B cell (primary cell): Measurements from ENCODE around the gene TMPRSS9. TPM values are rescaled to one million over a fixed set of nuclear protein-coding genes. Genes with fewer than 3 reads are reported as not detected.

Experiments used
- ATAC-seq: fragments of 200-7000 bp; cut with Tn5 transposase; one replicate; pipeline ENCODE4 v1.10.0; 2021; ENCODE audit warnings: low read depth, mild to moderate bottlenecking, moderate number of reproducible peaks, moderate library complexity
- CTCF ChIA-PET: fragments of 350-600 bp; sonication (Branson Sonifier 250); formaldehyde crosslinking; loops from one replicate; lab custom pipeline; 2021; ENCODE audit warnings: antibody characterized with exemption, inconsistent platforms; lab: Charles Lee
- POLR2A ChIA-PET: fragments of 350-600 bp; sonication (Branson Sonifier 250); formaldehyde crosslinking; loops from one replicate; lab custom pipeline; 2021; ENCODE audit warnings: antibody characterized with exemption; lab: Charles Lee
- DNase-seq: peaks from one replicate; pipeline ENCODE4 v3.0.0; 2013
- H2AFZ ChIP-seq: 2 replicates; pipeline ENCODE4 v1.6.1; 2012; ENCODE audit warnings: mild to moderate bottlenecking, low read depth, low read length; ENCODE audit not compliant: insufficient read depth, poor library complexity, severe bottlenecking
- H3K27ac ChIP-seq, 2 donors: 1 replicate in 1 of 2; 2 replicates in 1 of 2; pipeline ENCODE4 v1.5.1; 2012 to 2013; ENCODE audit warnings: low read length in 2 of 2, mild to moderate bottlenecking in 2 of 2, moderate library complexity in 1 of 2
- H3K27me3 ChIP-seq, 4 experiments: fragments of 200-600 bp in 1 of 4; sonication (generic) in 1 of 4; replicated peaks in 1 of 4; 1 replicate in 2 of 4; 2 replicates in 2 of 4; pipeline versions ENCODE4 v1.6.1 to v1.7.0; 2013 to 2016; ENCODE audit warnings: low read length in 3 of 4, mild to moderate bottlenecking in 2 of 4, mixed read lengths in 1 of 4, moderate library complexity in 1 of 4; ENCODE audit not compliant: insufficient read depth in 4 of 4, control insufficient read depth in 3 of 4; ENCODE audit errors: control extremely low read depth in 1 of 4
- H3K36me3 ChIP-seq, 2 experiments: replicated peaks in 1 of 2; 1 replicate in 1 of 2; 2 replicates in 1 of 2; pipeline versions ENCODE4 v1.6.1 to v1.7.1; 2013; ENCODE audit warnings: low read length in 1 of 2; ENCODE audit not compliant: insufficient read depth in 2 of 2, control insufficient read depth in 1 of 2; ENCODE audit errors: control extremely low read depth in 1 of 2, extremely low read depth in 1 of 2
- H3K4me1 ChIP-seq, 2 donors: fragments of 200-600 bp in 1 of 2; sonication (generic) in 1 of 2; 1 replicate in 1 of 2; 2 replicates in 1 of 2; pipeline versions ENCODE4 v1.5.1 to v1.6.1; 2013 to 2017; ENCODE audit warnings: low read length in 2 of 2; ENCODE audit not compliant: control insufficient read depth in 2 of 2, insufficient read depth in 2 of 2
- H3K4me2 ChIP-seq: replicated peaks from 2 replicates; pipeline ENCODE3; 2012; ENCODE audit warnings: mild to moderate bottlenecking, low read depth, low read length; ENCODE audit not compliant: poor library complexity, severe bottlenecking
- H3K4me3 ChIP-seq, 5 experiments: fragments of 200-600 bp in 1 of 5; sonication (generic) in 1 of 5; 1 replicate in 3 of 5; 2 replicates in 2 of 5; pipeline versions ENCODE4 v1.5.1 to v1.7.0; 2011 to 2016; ENCODE audit warnings: low read length in 4 of 5, mild to moderate bottlenecking in 4 of 5, low read depth in 2 of 5, control low read depth in 1 of 5, moderate library complexity in 1 of 5; ENCODE audit not compliant: insufficient read depth in 1 of 5; ENCODE audit errors: control extremely low read depth in 1 of 5, extremely low read depth in 1 of 5
- H3K79me2 ChIP-seq: fragments of 200-600 bp; sonication (generic); one replicate; pipeline ENCODE4 v1.6.0; 2016; ENCODE audit warnings: low read length; ENCODE audit not compliant: control insufficient read depth, insufficient read depth
- H3K9ac ChIP-seq: fragments of 200-600 bp; sonication (generic); 2 replicates; pipeline ENCODE4 v1.6.1; 2017; ENCODE audit warnings: mild to moderate bottlenecking, low read length, moderate library complexity
- H3K9me3 ChIP-seq, 3 donors: one replicate each; pipeline versions ENCODE4 v1.6.1 to v1.7.1; 2013; ENCODE audit warnings: low read length in 2 of 3; ENCODE audit not compliant: control insufficient read depth in 2 of 3, insufficient read depth in 1 of 3; ENCODE audit errors: control extremely low read depth in 1 of 3
- H4K20me1 ChIP-seq: 2 replicates; pipeline ENCODE4 v1.6.0; 2012; ENCODE audit warnings: mild to moderate bottlenecking, low read length; ENCODE audit not compliant: insufficient read depth, control insufficient read depth, poor library complexity, severe bottlenecking
- H3K27ac Mint-ChIP-seq: one replicate; pipeline ENCODE4 v1.8.0; 2021; ENCODE audit warnings: mixed read lengths
- H3K27me3 Mint-ChIP-seq: one replicate; pipeline ENCODE4 v1.8.0; 2021; ENCODE audit warnings: mixed read lengths
- H3K4me1 Mint-ChIP-seq: one replicate; pipeline ENCODE4 v1.8.0; 2021; ENCODE audit warnings: mixed read lengths
- H3K4me3 Mint-ChIP-seq: one replicate; pipeline ENCODE4 v1.8.0; 2021; ENCODE audit warnings: mixed read lengths
- H3K9me3 Mint-ChIP-seq: one replicate; pipeline ENCODE4 v1.8.0; 2022; ENCODE audit warnings: mixed read lengths; ENCODE audit not compliant: insufficient read depth
- EZH2 ChIP-seq: IDR thresholded peaks from 2 replicates; pipeline ENCODE4 v1.6.1; 2012; ENCODE audit warnings: borderline replicate concordance, low read depth, mild to moderate bottlenecking, moderate library complexity, low read length; ENCODE audit not compliant: insufficient read depth, poor library complexity, severe bottlenecking
- WGBS: methylation state at CpG from one replicate; pipeline ENCODE4 v1.1.5; 2013; ENCODE audit warnings: missing lambda C conversion rate; ENCODE audit not compliant: insufficient coverage; 5-methylcytosine and 5-hydroxymethylcytosine counted together
- intact Hi-C: fragments of 100-400 bp; cut with micrococcal nuclease; formaldehyde crosslinking; loops from one replicate; pipeline ENCODE4 v1.10.0; 2022
- polyA plus RNA-seq: library from polyadenylated mRNA; depleted of rRNA; stranded (reverse); fragments of >200 nt; gene quantifications from 2 replicates; pipeline ENCODE4 v1.2.3, GENCODE V29; 2012
- total RNA-seq, 2 donors: library from RNA; stranded (reverse); fragments of 120-200 nt in 1 of 2; gene quantifications; 1 replicate in 1 of 2; 2 replicates in 1 of 2; pipeline versions ENCODE4 v1.2.3 to v1.2.4, GENCODE V29; 2013 to 2022
- TF ChIP-seq, protein P1 (sequence below): fragments of 200-600 bp; IDR thresholded peaks from one replicate; pipeline ENCODE4 v1.8.0; 2022; ENCODE audit warnings: antibody characterized with exemption, mild to moderate bottlenecking

The TMPRSS9 gene
- total and polyA plus RNA-seq, 2 donors (not counting 1 experiment from before 2014, with no cell fraction given) = not detected

DNA sequence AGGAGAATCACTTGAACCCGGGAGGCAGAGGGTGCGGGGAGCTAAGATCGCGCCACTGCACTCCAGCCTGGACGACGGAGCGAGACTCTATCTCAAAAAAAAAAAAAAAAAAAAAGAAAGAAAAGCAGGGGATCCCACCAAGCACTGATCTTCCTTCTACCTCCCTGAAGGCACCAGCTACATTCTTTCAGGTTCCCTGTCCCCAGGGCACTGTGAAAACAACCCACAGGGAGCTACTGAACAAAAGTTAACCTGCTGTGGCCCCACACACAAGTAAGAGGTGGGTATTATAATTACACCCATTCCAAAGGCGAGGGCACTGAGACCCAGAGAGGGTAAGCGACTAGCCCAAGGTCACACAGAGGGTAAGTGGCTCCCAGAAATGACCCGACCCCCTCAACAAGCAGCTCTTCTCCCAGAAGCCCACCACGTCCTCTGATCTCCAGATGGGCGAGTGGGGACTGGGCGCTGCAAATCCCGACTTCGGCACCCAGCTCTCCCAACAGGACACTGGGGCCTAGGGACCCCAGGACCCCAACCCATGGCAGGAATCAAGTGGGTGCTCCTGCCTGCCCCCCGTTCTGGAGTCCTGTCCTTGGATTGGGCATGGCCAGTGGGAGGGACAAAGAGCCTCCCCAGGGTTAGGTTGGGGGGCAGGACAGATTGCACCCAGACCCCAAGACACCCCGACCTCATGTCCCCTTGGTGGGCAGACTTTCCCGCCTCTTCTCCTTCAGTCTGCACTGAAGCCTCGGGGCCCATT lies 94.3 kb downstream of the TMPRSS9 start:
- Histone ChIP-seq H2AFZ (no peak overlapping the region), H3K27ac (peak overlapping the region in 1 of 2 donors; percentile 5), H3K4me2 (no peak overlapping the region), H3K36me3 (no peaks in the 10 kb centered on the region), H3K9ac (no peak overlapping the region), H3K79me2 (peaks cover 56% of the 10 kb centered on the region), H3K27me3 (no peaks in the 10 kb centered on the region), H4K20me1 (peaks cover 8% of the 10 kb centered on the region), H3K4me3 (no peak overlapping the region), H3K9me3 (no peaks in the 10 kb centered on the region), H3K4me1 (peaks cover 7 to 26% of the 10 kb centered on the region in 2 donors)
- ATAC-seq (no peak), DNase-seq (no peak)
- Mint-ChIP-seq H3K4me3 (peak overlapping the region; percentile 84), H3K27me3 (no peaks in the 10 kb centered on the region), H3K27ac (peak overlapping the region; percentile 78), H3K4me1 (peaks cover 24% of the 10 kb centered on the region), H3K9me3 (no peaks in the 10 kb centered on the region)
- 96% methylated on average over 12 of the region's 19 CpGs for WGBS
- intact Hi-C loops = no loop called here
- POLR2A ChIA-PET = interaction anchor here (0.7 to 1.5 kb wide), 3 partner anchors 10 to 365 kb away, joined by 3 to 6 read pairs (median 5); no protein-coding TSS in a partner anchor
- TF ChIP-seq, protein P1, sequence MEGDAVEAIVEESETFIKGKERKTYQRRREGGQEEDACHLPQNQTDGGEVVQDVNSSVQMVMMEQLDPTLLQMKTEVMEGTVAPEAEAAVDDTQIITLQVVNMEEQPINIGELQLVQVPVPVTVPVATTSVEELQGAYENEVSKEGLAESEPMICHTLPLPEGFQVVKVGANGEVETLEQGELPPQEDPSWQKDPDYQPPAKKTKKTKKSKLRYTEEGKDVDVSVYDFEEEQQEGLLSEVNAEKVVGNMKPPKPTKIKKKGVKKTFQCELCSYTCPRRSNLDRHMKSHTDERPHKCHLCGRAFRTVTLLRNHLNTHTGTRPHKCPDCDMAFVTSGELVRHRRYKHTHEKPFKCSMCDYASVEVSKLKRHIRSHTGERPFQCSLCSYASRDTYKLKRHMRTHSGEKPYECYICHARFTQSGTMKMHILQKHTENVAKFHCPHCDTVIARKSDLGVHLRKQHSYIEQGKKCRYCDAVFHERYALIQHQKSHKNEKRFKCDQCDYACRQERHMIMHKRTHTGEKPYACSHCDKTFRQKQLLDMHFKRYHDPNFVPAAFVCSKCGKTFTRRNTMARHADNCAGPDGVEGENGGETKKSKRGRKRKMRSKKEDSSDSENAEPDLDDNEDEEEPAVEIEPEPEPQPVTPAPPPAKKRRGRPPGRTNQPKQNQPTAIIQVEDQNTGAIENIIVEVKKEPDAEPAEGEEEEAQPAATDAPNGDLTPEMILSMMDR = no peak
- TF ChIP-seq EZH2 = no peak
- CTCF ChIA-PET = interaction anchor here (0.7 to 1.9 kb wide), 4 partner anchors 10 to 313 kb away, joined by 3 to 5 read pairs (median 3); no protein-coding TSS in a partner anchor
